OCI-LY7 (cell line): ENCODE measurements around the gene GNG3.

Source experiments
- EZH2phosphoT487 ChIP-seq: fragments of 200-600 bp; sonication (generic); IDR thresholded peaks from 2 replicates; pipeline ENCODE4 v1.6.1; 2018; ENCODE audit warnings: low read depth, borderline replicate concordance, mild to moderate bottlenecking, mixed run types, antibody characterized with exemption, low read length, moderate library complexity, mixed read lengths
- TF ChIP-seq, protein P1 (sequence below): fragments of 200-600 bp; sonication (generic); conservative IDR thresholded peaks from 2 replicates; pipeline ENCODE4 v1.5.1; 2014; ENCODE audit warnings: mild to moderate bottlenecking, antibody characterized with exemption, low read length, moderate library complexity, mixed read lengths

GRCh38 chr11:62671608-62672389 lies 35.7 kb upstream of the GNG3 start, which contains the start of the genes LBHD1 and UQCC3:
- TF ChIP-seq, protein P1, sequence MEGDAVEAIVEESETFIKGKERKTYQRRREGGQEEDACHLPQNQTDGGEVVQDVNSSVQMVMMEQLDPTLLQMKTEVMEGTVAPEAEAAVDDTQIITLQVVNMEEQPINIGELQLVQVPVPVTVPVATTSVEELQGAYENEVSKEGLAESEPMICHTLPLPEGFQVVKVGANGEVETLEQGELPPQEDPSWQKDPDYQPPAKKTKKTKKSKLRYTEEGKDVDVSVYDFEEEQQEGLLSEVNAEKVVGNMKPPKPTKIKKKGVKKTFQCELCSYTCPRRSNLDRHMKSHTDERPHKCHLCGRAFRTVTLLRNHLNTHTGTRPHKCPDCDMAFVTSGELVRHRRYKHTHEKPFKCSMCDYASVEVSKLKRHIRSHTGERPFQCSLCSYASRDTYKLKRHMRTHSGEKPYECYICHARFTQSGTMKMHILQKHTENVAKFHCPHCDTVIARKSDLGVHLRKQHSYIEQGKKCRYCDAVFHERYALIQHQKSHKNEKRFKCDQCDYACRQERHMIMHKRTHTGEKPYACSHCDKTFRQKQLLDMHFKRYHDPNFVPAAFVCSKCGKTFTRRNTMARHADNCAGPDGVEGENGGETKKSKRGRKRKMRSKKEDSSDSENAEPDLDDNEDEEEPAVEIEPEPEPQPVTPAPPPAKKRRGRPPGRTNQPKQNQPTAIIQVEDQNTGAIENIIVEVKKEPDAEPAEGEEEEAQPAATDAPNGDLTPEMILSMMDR: no peak
- TF ChIP-seq EZH2phosphoT487: no peak
